PC-3 (cell line): ENCODE results near the gene CCDC167. TPM values are rescaled to one million over a fixed set of nuclear protein-coding genes. Genes with fewer than 3 reads are reported as not detected.

Experiments used
- ATAC-seq: fragments of 200-7000 bp; cut with Tn5 transposase; 2 replicates; pipeline ENCODE4 v1.9.1; 2020; ENCODE audit warnings: mild to moderate bottlenecking, moderate library complexity
- BruUV-seq: library from RNA; stranded (reverse); fragments of 400-500 nt; replicated peaks from 2 replicates; lab custom pipeline; 2021; lab: Mats Ljungman, UMichigan
- CTCF ChIA-PET: fragments of 300-600 bp; sonication (Branson Sonifier 250); formaldehyde crosslinking; loops from one replicate; lab custom pipeline; 2022; ENCODE audit warnings: antibody characterized with exemption; lab: Charles Lee
- POLR2A ChIA-PET: fragments of 300-600 bp; sonication (Branson Sonifier 250); formaldehyde crosslinking; loops from one replicate; lab custom pipeline; 2022; ENCODE audit warnings: antibody characterized with exemption; ENCODE audit not compliant: unreplicated experiment; lab: Charles Lee
- DNase-seq: peaks from one replicate; pipeline ENCODE4 v3.0.0-alpha.2; 2015
- H2AFZ ChIP-seq: fragments of 300-600 bp; sonication (generic); 2 replicates; pipeline ENCODE4 v1.6.0; 2016; ENCODE audit warnings: antibody characterized with exemption, low read length
- H3F3A ChIP-seq: fragments of 300-600 bp; sonication (generic); one replicate; pipeline ENCODE4 v1.6.0; 2017; ENCODE audit warnings: antibody characterized with exemption, low read length, control low read depth, mild to moderate bottlenecking; ENCODE audit not compliant: unreplicated experiment
- H3K27ac ChIP-seq: fragments of 300-600 bp; sonication (generic); 2 replicates; pipeline ENCODE4 v1.5.1; 2016; ENCODE audit warnings: mild to moderate bottlenecking, low read length
- H3K27me3 ChIP-seq: fragments of 300-600 bp; sonication (generic); 2 replicates; pipeline ENCODE4 v1.6.1; 2016; ENCODE audit warnings: low read length, mixed read lengths
- H3K36me3 ChIP-seq: fragments of 300-600 bp; sonication (generic); 2 replicates; pipeline ENCODE4 v1.6.1; 2016; ENCODE audit warnings: low read depth, mixed run types, low read length, mixed read lengths
- H3K4me1 ChIP-seq: fragments of 300-600 bp; sonication (generic); 2 replicates; pipeline ENCODE4 v1.5.1; 2016; ENCODE audit warnings: low read length; ENCODE audit not compliant: insufficient read depth
- H3K4me2 ChIP-seq: fragments of 300-600 bp; sonication (generic); 2 replicates; pipeline ENCODE4 v1.6.0; 2016; ENCODE audit warnings: low read length
- H3K4me3 ChIP-seq: fragments of 300-600 bp; sonication (generic); 2 replicates; pipeline ENCODE4 v1.5.1; 2016; ENCODE audit warnings: mild to moderate bottlenecking, low read length, mixed read lengths
- H3K79me2 ChIP-seq: fragments of 300-600 bp; sonication (generic); 2 replicates; pipeline ENCODE4 v1.6.1; 2017; ENCODE audit warnings: low read length, mixed read lengths
- H3K9ac ChIP-seq: fragments of 300-600 bp; sonication (generic); 2 replicates; pipeline ENCODE4 v1.6.0; 2016; ENCODE audit warnings: mild to moderate bottlenecking, low read length
- H3K9me2 ChIP-seq: fragments of 300-600 bp; sonication (generic); replicated peaks from 2 replicates; pipeline ENCODE4 v1.6.1; 2016; ENCODE audit warnings: mixed run types, low read length, mixed read lengths
- H3K9me3 ChIP-seq: fragments of 300-600 bp; sonication (generic); 2 replicates; pipeline ENCODE4 v1.6.1; 2016; ENCODE audit warnings: low read length, mixed read lengths
- H4K20me1 ChIP-seq: fragments of 300-600 bp; sonication (generic); 2 replicates; pipeline ENCODE4 v1.6.1; 2016; ENCODE audit warnings: low read length, mixed read lengths
- EZH2 ChIP-seq: fragments of 300-600 bp; sonication (generic); IDR thresholded peaks from one replicate; pipeline ENCODE4 v1.6.1; 2017; ENCODE audit warnings: antibody characterized with exemption, mild to moderate bottlenecking, low read length; ENCODE audit not compliant: unreplicated experiment
- EZH2phosphoT487 ChIP-seq: fragments of 300-600 bp; sonication (generic); IDR thresholded peaks from 2 replicates; pipeline ENCODE4 v1.6.1; 2018; ENCODE audit warnings: mild to moderate bottlenecking, antibody characterized with exemption, low read length, borderline replicate concordance
- intact Hi-C: fragments of 100-400 bp; cut with micrococcal nuclease; formaldehyde crosslinking; loops from 2 replicates; pipeline ENCODE4 v1.9.0; 2023
- total RNA-seq: library from RNA; depleted of rRNA; stranded (reverse); fragments of >200 nt; gene quantifications from 2 replicates; pipeline ENCODE4 v1.2.3, GENCODE V29; 2014
- TF ChIP-seq, protein P1 (sequence below): fragments of 300-600 bp; sonication (generic); conservative IDR thresholded peaks from 2 replicates; pipeline ENCODE4 v1.5.1; 2017; ENCODE audit warnings: antibody characterized with exemption, low read depth, mild to moderate bottlenecking, low read length

The CCDC167 gene
- total RNA-seq, 1 experiment from 2014 or later: 56.9 TPM

DNA sequence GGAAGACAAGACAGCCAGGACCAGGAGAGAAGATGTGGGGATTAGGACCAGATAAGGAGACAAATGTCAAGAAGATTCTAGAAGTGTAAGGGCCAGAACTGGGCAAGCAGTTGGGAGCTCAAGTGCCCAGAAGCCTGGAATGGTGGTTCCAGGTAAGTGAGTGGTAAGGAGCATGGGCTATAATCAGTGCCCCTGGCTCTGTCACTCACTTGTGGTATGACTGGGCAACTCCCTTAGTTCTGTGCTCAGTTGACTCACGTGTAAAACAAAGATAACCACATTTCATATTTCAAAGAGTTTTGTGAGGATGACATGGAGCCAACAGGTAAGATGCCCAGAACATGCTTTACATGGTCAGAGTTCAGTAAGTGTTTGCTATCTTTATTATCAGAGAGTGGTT is 11.2 kb downstream of the CCDC167 start:
- Histone ChIP-seq H2AFZ (no peak overlapping the region), H4K20me1 (no peaks in the 10 kb centered on the region), H3K27me3 (no peaks in the 10 kb centered on the region), H3F3A (no peaks in the 10 kb centered on the region), H3K9ac (no peak overlapping the region), H3K4me3 (no peak overlapping the region), H3K79me2 (no peaks in the 10 kb centered on the region), H3K27ac (no peak overlapping the region), H3K9me3 (no peaks in the 10 kb centered on the region), H3K4me2 (no peak overlapping the region), H3K4me1 (no peaks in the 10 kb centered on the region), H3K36me3 (no peaks in the 10 kb centered on the region; the same call in 1 of the 2 replicates), H3K9me2 (no peaks in the 10 kb centered on the region)
- TF ChIP-seq EZH2 (no peak), EZH2phosphoT487 (no peak)
- TF ChIP-seq, protein P1, sequence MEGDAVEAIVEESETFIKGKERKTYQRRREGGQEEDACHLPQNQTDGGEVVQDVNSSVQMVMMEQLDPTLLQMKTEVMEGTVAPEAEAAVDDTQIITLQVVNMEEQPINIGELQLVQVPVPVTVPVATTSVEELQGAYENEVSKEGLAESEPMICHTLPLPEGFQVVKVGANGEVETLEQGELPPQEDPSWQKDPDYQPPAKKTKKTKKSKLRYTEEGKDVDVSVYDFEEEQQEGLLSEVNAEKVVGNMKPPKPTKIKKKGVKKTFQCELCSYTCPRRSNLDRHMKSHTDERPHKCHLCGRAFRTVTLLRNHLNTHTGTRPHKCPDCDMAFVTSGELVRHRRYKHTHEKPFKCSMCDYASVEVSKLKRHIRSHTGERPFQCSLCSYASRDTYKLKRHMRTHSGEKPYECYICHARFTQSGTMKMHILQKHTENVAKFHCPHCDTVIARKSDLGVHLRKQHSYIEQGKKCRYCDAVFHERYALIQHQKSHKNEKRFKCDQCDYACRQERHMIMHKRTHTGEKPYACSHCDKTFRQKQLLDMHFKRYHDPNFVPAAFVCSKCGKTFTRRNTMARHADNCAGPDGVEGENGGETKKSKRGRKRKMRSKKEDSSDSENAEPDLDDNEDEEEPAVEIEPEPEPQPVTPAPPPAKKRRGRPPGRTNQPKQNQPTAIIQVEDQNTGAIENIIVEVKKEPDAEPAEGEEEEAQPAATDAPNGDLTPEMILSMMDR: no peak
- no TSS peak for BruUV-seq
- CTCF ChIA-PET: interaction anchor here (0.6 kb wide), 1 partner anchor 27 kb away, joined by 5 read pairs; no protein-coding TSS in a partner anchor
- POLR2A ChIA-PET: no interaction called here
- DNase-seq (no peak), ATAC-seq (no peak)
- intact Hi-C loops: loop anchor here (10.0 kb wide), 1 partner anchor 104 kb away; no protein-coding TSS in a partner anchor

DNA sequence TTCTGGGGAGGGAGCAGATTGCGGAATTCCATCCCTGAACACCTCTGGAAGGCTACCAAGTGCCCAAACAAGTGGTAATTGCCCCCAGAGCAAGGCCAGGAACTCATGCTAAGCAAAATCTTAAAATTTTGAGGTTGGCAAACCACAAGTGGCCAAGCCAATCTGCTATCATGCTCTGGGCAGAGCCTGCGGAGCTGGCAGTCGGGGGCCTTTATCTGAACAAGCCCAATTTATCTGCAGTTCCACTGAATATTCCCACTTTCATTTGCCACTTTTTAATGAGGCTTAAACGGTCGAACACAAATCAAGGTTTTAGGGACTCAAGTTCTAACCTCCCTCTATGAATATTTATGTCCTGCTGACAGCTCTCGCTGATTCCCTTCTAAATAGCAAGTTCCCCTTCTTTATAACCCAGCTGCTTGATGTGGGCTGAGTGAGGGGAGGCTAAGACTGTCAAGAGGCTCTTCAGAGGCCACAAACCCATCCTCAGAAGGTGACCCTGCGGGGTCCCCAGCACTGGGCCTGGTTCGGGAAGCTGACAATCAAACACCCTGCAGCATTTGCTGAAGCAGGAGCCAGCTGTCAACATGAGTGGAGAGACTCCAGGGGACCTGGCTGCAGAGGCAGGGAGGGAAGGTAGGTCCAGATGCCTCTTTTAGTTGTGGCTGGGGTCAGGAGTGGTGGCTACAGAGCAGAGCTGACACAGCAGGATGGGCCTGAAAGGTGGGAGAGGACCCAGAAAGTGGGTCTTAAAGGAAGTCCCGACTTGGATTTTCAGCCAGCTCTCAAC is 11.9 kb downstream of the CCDC167 start:
- Histone ChIP-seq H2AFZ (no peak overlapping the region), H3K9me3 (no peaks in the 10 kb centered on the region), H3K4me1 (no peaks in the 10 kb centered on the region), H3K27me3 (no peaks in the 10 kb centered on the region), H3K4me2 (no peak overlapping the region), H3K4me3 (no peak overlapping the region), H3K9me2 (no peaks in the 10 kb centered on the region), H3K36me3 (no peaks in the 10 kb centered on the region; the same call in 1 of the 2 replicates), H3K27ac (no peak overlapping the region), H3F3A (no peaks in the 10 kb centered on the region), H3K79me2 (no peaks in the 10 kb centered on the region), H4K20me1 (no peaks in the 10 kb centered on the region), H3K9ac (no peak overlapping the region)
- no peak for ATAC-seq
- BruUV-seq: no TSS peak
- CTCF ChIA-PET: interaction anchor here (0.6 kb wide), 1 partner anchor 28 kb away, joined by 5 read pairs; no protein-coding TSS in a partner anchor
- no peak for DNase-seq
- no peak for TF ChIP-seq EZH2phosphoT487
- no peak for TF ChIP-seq EZH2
- TF ChIP-seq, protein P1: no peak
- intact Hi-C loops: loop anchor here (10.0 kb wide), 1 partner anchor 103 kb away; no protein-coding TSS in a partner anchor
- POLR2A ChIA-PET: no interaction called here
